Adipose tissue (tissue), 3 donors: ENCODE results near the gene SELENOO. TPM values are rescaled to one million over a fixed set of nuclear protein-coding genes. Genes with fewer than 3 reads are reported as not detected.

ENCODE experiments used
- H3K27ac ChIP-seq: one replicate; pipeline ENCODE4 v1.5.1; 2013; ENCODE audit warnings: low read depth, low read length
- WGBS, 3 donors: extraction: QIAGEN DNeasy Blood & Tissue Kit; methylation state at CpG; one replicate each; pipeline ENCODE4 v1.1.7; 2013; 5-methylcytosine and 5-hydroxymethylcytosine counted together
- polyA plus RNA-seq, 3 donors: library from polyadenylated mRNA; stranded (reverse); fragments of 200-250 nt; gene quantifications; one replicate each; pipeline ENCODE4 v1.2.3, GENCODE V29; 2013
- donor health status: healthy with polysubstance abuse.
- donor health status: Bipolar disorder and iron deficiency.
- donor health status: healthy.

Gene SELENOO
- polyA plus RNA-seq, 3 donors, result 21.3 to 22.3 (median 21.4) TPM

DNA sequence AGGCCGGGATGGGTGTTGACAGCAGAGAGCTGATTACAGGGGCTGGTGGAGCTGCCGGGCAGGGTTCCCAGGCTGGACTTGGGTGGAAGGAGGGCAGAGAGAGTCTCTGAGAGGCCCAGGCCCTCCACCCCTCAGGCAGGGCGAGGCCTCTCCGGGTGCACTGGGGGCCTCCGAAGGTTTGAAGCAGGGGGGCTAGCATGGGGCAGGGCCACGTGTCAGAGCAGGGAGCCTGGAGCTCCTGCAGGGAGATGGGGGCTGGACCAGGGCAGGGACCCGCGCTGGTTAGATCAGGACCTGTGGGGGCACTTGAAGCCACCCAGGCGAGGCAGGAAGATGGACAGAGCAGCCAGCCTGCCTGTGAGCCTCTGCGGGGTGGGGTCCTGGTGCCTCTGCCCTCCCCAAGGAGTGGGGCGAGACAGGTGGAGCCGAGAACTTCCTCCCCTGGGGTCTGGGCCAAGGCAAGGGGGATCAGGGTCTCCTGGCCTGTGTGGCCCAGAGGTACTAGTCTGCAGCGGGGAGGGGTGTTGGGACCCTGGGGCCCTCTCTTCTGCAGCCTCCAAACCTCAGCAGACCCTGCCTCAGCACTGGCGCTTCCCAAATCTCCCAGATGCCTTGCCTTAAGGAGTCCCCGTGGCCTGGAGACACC, 29.4 kb upstream of the SELENOO start:
- WGBS, 3 donors, result 76 to 79% (median 77%) methylated on average over 15 of the region's 15 CpGs

DNA sequence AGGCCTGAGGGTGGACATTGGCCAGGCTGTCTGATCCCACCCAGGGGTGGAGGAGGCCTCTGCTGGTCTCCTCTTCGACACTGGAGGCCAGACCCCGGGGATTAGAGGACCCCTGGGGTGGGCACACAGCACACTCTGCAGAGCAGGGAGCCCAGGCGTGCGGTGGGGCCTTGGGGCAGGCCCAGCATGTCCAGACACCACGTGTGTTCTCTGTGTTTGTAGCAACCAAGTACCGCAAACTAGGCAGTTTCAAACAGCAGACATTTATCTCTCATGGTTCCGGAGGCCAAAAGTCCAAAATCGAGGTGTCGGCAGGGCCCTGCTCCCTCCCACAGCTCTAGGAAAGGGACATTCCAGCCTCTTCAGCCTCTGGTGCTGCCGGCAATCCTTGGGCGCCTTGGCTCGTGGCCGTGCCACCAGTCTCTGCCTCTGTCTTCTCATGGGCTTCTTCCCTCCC, 28.8 kb upstream of the SELENOO start:
- no peak overlapping the region for H3K27ac ChIP-seq
- WGBS, 3 donors, result 75 to 82% (median 78%) methylated on average over 13 of the region's 13 CpGs

More for the DNA sequence above, 29.4 kb upstream of the SELENOO start:
- H3K27ac ChIP-seq, result no peak overlapping the region

DNA sequence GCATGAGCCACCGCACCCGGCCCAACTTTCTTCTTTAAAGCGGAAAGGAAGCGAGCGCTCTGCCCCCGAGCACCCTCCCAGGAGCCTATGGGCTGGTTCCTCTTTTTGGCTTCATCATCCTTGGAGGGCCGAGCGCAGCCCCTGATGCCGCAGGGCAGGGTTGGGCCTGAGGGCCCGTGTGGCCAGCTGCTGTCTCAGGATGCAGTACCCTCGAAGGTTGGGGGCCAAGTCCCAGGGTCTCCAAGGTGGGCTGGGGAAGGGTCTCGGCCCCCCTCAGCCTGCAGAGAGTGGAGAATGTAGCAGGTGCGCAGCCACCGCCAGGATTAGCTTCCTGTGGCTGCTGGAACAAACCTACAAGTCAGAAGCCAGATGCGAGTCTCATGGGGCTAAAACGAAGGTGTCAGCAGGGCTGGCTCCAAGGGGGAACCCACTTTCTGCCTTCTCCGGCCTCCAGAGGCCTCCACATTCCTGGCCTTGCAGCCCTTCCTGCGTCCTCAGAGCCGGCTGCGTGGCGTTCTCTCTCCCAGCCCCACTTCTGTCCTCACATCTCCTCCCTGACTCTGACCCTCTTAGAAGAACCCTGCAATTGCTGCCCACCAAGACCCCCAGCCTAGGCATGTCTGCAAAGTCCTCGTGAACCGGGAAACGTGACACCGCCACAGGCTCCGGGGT, 27.4 kb upstream of the SELENOO start:
- 69 to 83% (median 70%) methylated on average over 26 of the region's 26 CpGs for WGBS, 3 donors
- H3K27ac ChIP-seq, result no peak overlapping the region

DNA sequence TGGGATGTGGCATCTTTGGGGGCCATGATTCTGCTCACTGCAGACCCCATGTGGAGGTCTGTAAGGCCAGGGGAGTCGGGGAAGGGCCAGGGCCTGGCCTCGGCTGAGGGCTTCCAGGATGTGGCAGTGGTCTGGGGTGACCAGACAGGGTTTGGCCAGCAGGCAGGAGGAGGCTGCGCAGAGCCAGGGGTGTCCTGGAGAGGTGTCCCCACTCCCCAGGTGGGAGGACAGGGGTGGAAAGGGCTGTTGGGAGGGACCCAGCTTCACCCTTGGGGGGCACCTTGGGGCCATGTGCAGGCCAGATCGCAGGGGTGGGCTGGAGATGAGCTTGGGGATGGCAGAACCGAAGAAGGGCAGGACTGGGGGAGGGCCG, 26.8 kb upstream of the SELENOO start:
- 88 to 96% (median 95%) methylated on average over 6 of the region's 6 CpGs for WGBS, 3 donors
- no peak overlapping the region for H3K27ac ChIP-seq

DNA sequence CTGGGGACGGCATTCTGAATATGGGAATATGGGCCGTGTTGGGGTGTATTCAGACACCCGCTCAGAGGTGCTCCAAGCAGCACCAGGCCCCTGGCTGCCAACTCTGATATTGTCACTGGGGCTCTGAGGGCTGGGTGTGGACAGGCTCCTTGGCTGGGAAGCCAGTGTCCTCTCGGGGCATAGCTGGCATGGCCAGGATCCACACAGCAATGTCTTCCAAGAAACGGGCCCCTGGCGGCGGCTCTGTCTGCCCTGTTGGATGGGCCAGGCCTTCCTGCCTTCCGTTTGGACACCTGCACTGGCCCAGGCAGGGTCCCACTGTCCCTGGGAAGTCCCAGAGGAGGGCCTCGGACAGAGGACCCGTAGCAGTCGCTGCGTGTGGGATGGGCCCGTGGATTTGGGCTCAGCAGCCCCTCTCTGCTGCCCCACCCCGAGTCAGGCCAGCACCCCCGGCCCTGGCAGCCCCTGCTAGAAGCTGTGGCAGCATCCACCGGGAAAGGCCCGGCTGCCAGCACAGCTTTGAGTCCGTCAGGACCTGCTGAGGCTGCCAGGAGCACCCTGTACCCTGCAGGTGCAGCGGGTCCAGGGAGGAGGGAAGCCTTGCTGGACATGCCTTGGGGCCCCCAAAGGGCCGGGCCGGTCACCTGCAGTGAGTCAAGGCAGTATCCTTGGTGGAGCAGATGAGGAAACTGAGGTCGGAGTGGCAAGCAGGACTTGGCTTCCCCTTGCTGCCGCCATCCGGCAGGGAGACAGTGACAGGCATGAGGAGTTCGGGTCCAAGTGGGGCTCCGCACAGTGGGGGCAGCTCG, 26.2 kb upstream of the SELENOO start:
- H3K27ac ChIP-seq, result no peak overlapping the region
- WGBS, 3 donors, result 83 to 87% (median 86%) methylated on average over 25 to 27 of the region's 27 CpGs

DNA sequence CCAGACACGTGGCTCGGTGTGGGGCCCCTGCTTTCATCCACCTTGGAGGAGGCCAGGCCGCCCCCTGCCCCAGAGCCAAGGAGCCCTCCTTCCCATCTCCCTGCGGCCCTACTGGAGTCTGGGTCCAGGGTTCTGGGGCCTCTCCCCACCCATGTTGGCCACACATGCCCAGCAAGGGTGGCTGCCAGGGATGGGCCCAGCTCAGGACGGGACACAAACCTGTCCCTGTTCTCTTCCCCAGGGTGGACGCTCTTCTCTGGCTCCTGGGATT, 25.7 kb upstream of the SELENOO start:
- no peak overlapping the region for H3K27ac ChIP-seq
- 83 to 91% (median 88%) methylated on average over 5 to 6 of the region's 6 CpGs for WGBS, 3 donors

DNA sequence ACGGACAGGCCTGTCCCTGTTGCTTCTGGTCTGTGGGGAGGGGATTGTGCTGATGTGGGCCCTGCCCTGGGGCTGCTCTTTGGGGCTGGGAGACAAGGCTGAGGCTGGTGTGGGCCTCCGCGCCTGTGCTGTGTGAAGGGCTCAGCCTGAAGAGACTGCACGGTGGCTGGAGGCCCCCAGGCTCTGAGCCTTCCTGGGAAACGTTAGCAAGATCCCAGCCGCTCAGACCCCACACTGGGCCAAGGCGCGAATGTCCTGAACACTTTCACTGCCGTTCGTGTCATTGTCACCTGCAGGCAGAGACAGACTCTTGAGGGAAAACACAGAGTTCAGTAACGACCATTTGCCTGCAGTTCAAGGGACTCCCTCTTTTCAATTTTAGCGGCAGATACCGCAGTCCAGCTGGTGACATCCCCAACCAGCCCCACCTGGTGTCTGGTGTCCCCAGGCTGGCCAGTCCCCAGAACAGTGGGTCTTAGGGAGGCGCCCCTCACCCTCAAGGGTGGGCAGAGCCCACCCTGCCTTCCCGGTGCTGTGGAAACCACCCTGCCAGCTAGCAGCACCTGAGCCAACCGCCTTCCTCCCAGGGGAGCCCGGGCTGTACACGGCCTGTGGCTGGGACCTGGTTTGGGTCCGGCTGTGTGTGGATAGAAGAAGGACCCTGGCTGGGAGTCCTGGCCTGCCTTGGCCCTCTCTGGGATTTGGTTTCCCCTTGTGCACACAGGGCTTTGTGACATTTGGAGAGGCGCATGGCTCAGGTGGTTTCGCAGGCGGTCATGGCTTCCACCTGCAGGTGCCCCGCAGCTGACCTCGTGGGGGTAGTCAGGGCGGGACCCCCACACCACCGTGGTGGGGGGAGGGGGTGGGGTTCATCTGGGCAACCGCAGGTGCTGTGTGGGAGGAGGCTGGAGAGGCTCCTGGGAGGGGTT, 24.6 kb upstream of the SELENOO start:
- 77 to 83% (median 78%) methylated on average over 24 to 27 of the region's 27 CpGs for WGBS, 3 donors

DNA sequence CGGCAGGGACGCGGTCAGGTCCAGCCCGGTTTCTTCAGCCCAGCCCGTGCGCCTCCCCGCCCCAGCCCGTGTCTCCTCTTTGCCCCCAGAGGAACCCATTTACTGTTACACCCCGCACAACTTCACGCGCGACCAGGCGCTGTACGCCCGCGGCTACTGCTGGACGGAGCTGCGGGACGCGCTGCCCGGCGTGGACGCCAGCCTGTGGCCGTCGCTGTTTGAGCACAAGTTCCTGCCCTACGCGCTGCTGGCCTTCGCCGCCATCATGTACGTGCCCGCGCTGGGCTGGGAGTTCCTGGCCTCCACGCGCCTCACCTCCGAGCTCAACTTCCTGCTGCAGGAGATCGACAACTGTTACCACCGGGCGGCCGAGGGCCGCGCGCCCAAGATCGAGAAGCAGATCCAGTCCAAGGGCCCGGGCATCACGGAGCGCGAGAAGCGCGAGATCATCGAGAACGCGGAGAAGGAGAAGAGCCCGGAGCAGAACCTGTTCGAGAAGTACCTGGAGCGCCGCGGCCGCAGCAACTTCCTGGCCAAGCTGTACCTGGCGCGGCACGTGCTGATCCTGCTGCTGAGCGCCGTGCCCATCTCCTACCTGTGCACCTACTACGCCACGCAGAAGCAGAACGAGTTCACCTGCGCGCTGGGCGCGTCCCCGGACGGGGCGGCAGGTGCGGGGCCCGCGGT, 23.8 kb upstream of the SELENOO start:
- WGBS, 3 donors, result 95 to 96% (median 96%) methylated on average over 73 to 76 of the region's 76 CpGs
- no peak overlapping the region for H3K27ac ChIP-seq

More for the DNA sequence above, 24.6 kb upstream of the SELENOO start:
- H3K27ac ChIP-seq, result no peak overlapping the region

DNA sequence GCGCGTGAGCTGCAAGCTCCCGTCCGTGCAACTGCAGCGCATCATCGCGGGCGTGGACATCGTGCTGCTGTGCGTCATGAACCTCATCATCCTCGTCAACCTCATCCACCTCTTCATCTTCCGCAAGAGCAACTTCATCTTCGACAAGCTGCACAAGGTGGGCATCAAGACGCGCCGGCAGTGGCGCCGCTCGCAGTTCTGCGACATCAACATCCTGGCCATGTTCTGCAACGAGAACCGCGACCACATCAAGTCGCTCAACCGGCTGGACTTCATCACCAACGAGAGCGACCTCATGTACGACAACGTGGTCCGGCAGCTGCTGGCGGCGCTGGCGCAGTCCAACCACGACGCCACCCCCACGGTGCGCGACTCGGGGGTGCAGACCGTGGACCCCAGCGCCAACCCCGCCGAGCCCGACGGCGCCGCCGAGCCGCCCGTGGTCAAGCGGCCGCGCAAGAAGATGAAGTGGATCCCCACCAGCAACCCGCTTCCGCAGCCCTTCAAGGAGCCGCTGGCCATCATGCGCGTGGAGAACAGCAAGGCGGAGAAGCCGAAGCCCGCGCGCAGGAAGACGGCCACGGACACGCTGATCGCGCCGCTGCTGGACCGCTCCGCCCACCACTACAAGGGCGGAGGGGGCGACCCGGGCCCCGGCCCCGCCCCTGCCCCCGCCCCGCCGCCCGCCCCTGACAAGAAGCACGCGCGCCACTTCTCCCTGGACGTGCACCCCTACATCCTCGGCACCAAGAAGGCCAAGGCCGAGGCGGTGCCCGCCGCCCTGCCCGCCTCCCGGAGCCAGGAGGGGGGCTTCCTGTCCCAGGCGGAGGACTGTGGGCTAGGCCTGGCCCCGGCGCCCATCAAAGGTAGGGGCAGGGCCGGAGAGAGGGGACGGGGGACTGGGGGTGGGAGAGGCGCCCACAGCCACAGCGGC, 23.0 kb upstream of the SELENOO start:
- no peak overlapping the region for H3K27ac ChIP-seq
- WGBS, 3 donors, result 52 to 68% (median 65%) methylated on average over 80 to 98 of the region's 98 CpGs

DNA sequence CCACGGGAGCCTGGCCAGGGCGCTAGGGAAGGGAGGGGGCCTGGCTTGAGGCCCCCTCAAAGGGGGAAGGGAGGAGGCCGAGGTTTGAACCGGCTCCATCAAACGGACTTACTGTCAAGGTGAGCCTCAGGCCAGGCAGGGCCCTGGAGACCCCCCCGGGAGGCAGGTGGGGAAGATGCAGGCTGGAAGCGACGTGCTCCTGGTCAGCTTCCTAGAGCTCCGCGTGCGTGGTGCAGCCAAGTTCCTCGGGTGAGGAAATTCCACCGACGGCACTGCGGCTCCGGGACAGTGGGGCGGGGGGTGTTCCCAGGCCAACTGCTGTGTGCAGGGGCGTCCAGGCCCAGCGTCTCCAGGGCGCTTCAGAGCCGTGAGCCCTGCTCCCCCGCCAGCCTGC, 22.3 kb upstream of the SELENOO start:
- H3K27ac ChIP-seq, result no peak overlapping the region
- WGBS, 3 donors, result 37 to 70% (median 49%) methylated on average over 20 to 22 of the region's 22 CpGs

DNA sequence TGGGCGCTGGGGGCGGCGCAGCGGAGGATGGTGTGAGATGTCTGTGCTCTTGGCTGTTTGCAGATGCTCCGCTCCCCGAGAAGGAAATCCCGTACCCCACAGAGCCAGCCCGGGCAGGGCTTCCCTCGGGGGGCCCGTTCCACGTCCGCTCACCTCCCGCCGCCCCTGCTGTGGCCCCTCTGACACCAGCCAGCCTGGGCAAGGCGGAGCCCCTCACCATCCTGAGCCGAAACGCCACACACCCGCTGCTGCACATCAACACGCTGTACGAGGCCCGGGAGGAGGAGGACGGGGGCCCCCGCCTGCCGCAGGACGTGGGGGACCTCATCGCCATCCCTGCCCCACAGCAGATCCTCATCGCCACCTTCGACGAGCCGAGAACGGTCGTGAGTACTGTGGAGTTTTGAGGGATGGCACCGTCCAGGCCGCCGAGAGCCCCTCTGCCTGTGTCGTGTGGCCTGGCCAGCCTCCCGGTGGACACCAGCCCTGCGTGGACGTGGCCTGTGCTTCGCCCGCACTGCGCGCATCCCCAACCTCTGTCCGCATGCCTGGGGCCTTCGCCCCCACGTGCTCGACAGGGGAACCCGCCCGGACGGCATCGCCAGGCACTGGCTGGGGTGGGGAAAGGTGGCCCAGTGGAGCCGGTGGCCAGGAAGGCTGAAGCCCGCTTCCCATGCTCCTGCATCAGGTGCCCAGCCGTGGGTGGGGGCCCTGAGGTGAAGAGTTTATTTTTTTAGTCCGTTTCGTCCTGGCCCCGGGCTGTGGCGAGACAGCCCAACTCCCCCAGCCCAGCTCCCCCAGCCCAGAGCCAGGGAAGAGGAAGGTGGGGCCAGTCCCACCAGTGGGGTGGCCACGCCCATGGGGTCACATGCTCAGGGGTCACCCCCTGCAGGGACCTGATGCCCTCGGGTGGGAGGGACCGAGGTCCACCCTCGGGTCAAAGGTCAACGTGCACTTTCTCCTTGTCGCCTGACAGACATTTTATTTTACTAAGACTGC, 21.6 kb upstream of the SELENOO start:
- H3K27ac ChIP-seq, result no peak overlapping the region
- WGBS, 3 donors, result 77 to 82% (median 79%) methylated on average over 64 of the region's 64 CpGs

DNA sequence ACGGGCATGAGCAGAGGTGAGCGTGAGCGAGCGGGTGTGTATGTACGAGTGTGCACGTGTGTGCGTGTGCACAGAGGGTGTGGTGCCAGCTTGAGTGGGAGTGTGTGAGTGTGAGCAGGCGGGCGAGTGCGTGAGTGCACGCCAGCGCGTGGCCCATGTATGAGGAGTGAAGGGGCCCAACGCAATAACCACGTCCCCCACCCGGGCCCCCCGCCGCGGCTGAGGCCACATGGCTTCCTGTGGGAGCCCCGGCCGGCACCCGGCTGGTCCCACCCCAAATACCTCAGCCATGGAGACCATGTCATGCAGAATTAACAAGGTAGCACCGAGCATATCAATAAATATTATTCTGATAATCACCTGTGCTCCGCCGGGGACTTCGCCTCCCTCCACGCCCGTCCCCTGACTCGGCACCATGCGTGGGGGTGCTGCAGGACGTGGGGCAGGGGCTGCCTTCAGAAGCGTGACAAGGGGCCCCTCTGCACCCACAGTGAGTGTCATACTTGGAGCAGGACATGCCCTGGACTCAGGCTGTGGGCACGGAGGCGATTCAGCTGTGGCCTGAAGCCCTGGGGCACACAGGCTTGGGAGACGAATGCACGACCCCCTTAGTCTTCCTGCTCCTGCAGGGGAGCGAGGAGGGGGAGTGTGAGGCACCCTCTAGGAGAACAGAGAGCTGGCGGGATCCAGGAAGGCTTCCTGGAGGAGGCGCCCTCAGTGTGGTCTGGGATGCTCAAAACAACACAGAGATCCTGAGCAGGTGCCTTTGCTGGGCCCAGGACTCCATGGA, 20.7 kb upstream of the SELENOO start:
- H3K27ac ChIP-seq, result no peak overlapping the region
- WGBS, 3 donors, result 60 to 84% (median 64%) methylated on average over 39 of the region's 39 CpGs

DNA sequence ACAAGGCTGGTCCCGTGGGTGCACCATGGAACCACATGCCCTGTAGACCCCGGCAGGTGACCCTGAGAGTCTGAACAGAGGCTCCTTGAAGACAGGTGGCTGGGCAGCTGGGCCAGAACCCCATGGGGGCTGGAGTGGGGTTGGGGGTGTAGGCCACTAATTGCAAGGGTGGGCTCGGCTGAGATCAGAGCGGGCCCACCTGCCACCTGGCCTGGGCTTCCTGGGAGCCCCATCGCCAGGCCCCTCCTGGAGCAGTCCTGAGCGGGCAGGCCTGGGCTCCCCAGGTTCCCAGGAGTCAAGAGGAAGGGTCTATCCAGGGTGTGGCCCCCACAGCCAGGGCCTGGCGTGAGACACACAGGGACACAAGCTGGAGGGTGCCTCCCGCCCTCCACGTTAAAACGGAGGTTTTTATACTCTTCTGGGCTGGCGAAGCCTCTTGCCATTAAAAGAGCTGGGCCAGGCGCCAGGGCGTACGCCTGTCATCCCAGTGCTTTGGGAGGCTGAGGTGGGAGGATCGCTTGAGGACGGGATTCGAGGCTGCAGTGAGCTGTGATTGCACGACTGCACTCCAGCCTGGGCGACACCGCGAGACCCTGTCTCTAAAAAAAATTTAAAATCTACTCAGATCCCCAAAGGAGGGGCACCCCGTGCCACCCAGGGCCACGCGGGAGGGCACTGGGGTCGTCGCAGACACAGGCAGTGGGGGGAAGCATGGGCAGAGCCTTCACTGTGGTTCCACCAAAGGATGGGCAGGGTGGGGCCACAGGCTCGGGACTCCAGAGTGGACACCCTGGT, 19.9 kb upstream of the SELENOO start:
- 88 to 94% (median 91%) methylated on average over 27 of the region's 27 CpGs for WGBS, 3 donors

More for the DNA sequence above, 19.9 kb upstream of the SELENOO start:
- H3K27ac ChIP-seq, result no peak overlapping the region
